Activated CD8-positive, alpha-beta memory T cell treated with anti-CD3 and anti-CD28 coated beads for 1 hour (primary cell): ENCODE data around the gene ARHGAP27.
"Not testable (repeated sequence)": the region's sequence is repeated elsewhere in the genome, so short reads cannot be mapped to it uniquely, and the experiment has no call there.

Experiments used
- DNase-seq, 2 donors: peaks; one replicate each; pipeline ENCODE4 v3.0.0-alpha.2; 2020; ENCODE audit warnings: low read depth in 1 of 2; ENCODE audit errors: extremely low read depth in 1 of 2

The ARHGAP27 gene

DNA sequence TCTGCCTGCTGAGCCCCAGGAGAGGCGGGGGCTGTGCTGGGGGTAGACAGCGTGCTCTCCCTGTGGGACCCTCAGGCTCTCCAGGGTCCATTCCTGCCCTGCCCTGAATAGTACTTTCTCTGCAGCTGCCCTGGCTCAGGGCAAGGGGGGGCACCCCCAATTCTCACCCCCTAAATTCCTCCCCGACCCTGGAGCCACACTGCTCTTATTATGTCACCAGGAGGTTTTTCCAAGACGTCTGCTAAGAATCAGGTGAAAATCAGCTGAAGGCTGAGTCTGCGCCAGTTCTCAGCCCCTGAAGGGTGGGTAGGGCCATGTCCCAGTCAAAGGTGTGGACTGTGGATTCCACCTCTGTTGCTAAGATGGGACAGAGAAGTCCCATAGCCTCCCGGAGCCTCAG, 66.0 kb downstream of the ARHGAP27 start:
- DNase-seq = no peak

DNA sequence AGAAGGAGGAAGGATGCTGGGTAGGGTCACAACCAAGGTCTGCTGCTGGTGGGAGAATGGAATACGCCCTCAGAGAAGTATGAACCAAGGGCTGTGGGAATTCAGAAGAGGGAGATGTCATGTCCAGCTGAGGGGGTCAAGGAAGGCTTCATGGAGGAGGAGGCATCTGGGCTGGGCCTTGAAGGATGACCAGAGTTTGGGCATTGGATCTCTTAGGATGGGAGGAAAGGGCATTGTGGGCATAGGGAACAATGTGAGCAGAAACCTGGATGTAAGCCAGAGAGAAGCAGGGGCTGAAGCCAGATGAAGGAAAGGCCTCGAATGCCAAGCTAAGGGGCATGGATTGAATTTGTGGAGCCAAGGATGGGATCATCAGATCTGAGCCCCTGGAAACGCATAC, 66.6 kb downstream of the ARHGAP27 start:
- DNase-seq = no peak

GRCh38 chr17:45364531-45365390, 67.9 kb downstream of the ARHGAP27 start:
- no peak for DNase-seq

DNA sequence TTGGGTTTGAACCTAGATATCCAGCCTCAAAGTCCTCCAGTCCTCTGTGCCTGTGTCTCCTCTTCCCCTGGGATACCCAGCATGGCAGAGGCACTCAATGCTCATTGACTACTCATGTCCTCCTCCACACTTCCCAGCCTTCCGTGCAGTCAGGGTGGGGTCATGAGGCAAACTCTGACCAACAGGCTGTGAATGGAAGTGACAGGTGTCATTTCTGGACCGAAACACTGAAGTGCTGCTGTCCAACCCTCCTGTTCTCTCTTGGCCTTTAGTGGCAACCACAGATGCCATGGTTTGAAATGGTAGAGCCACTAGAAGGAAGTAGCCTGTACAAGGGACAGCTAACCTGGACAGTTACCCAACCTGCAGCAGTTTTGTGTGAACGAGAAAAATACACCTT, 69.2 kb downstream of the ARHGAP27 start:
- no peak for DNase-seq

- DNase-seq = no peak
These were observed 70.7 kb downstream of the ARHGAP27 start for GRCh38 chr17:45361976-45362375.

GRCh38 chr17:45361451-45361850, 71.2 kb downstream of the ARHGAP27 start:
- no peak for DNase-seq

DNA sequence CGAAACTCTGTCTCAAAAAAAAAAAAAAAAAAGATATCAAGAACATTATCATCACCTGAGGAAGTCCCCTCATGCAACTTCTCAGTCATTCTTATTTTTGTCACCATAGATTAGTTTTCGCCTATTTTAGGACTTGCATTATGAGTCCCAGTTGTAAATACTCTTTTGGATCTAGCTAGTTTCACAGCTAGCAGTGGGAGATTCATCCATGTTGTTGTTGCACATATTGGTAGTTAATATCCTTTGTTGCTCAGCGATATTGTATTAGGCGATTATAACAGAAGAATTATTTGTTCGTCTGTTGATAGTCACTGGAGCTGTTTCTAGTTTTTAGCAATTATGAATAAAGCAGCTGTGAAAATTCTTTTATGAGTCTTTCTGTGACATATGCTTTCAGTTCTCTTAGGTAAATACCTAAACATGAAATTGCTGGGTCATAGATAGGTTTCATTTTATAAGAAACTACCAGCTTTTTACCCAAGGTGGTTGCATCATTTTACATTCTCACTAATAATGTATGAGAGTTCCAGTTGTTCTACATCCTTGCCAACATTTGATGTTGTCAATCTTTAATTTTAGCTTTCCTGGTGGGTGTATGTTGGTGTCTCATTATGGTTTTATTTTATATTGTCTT, 75.2 kb downstream of the ARHGAP27 start:
- DNase-seq = no peak

- no peak for DNase-seq
These were observed 77.6 kb downstream of the ARHGAP27 start for GRCh38 chr17:45355087-45355486.

DNA sequence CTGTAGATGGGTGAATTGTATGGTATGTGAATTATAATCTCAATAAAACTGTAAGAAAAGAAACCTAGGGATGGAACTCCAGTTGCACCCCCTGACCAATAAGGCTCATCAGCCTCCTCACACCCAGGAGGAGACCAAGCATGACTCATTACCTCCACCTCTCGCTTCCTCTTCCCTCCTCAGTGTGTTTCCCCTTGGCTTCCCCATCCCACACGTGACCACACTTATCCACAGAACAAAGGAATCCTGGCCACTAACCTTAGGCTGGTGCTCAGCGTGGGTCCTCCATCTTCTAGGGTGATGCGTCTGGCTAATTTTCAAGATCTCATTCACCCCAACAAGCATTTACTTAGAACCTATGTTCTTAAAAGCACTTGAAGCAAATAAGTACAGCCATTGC, 79.6 kb downstream of the ARHGAP27 start:
- DNase-seq = no peak

GRCh38 chr17:45351831-45352230, 80.8 kb downstream of the ARHGAP27 start:
- no peak for DNase-seq

DNA sequence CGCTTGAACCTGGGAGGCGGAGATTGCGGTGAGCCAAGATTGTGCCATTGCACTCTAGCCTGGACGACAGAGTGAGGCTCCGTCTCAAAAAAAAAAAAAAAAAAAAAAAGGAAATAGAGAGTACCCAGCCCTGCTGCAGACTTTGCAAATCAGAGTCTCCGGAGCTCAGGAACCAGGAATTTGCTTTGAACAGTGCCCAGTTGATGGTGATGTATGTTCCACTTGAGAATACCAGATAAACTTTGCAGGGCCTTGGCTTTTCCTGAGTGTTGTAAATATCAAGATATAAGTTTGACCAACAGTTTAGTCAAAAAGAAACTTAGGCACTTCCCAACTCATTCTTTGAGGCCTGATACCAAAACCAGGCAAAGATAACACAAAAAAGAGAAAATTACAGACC, 85.2 kb downstream of the ARHGAP27 start:
- DNase-seq = no peak

- no peak for DNase-seq
These were observed 86.3 kb downstream of the ARHGAP27 start for GRCh38 chr17:45346216-45347015.

DNA sequence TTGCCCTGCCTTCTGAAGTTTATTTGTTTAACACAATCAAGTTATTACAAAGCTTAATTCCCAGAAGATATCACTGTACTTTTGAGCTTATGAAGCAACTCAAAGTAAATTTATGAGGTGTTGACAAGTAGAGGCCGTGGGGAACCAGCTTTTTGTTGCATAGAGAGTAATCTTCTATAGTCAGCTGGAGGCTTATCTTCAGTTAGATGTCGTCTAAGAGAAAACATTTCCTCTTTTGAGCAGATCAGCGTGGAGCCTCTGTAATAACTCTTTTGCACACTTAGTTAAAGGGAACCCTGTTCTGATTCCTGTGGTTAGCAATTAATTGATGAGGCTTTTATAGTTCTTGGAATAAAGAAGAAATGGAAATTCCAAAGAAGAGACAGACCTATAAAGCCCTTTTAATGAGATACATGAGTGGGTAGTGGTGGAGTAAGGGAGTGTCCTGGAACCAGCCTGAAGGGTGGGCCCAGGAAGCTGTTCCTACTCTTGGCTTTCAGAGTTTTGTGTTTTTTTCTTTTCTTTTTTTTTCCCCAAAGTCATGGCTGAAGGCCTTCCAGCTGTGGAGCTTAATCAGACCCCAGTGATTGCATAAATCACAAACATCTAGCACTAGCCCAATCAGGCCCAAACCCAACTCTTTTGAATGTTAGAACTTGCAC, 87.0 kb downstream of the ARHGAP27 start:
- DNase-seq = no peak

DNA sequence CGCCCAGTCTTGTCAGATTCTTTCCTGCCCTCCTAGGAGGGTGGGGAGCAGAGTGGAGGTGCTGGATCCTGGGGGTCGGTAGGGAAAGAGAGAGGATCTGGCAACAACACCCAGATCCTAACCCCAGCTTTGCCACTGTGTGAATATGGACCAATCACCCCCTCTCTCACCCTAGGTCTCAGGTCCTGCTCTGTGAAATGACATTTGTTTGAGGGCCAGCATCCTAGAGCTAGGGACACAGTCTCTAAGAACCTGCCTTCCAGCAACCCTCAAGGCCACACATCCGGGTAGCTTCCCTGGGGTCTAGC, 87.5 kb downstream of the ARHGAP27 start:
- DNase-seq = no peak

DNA sequence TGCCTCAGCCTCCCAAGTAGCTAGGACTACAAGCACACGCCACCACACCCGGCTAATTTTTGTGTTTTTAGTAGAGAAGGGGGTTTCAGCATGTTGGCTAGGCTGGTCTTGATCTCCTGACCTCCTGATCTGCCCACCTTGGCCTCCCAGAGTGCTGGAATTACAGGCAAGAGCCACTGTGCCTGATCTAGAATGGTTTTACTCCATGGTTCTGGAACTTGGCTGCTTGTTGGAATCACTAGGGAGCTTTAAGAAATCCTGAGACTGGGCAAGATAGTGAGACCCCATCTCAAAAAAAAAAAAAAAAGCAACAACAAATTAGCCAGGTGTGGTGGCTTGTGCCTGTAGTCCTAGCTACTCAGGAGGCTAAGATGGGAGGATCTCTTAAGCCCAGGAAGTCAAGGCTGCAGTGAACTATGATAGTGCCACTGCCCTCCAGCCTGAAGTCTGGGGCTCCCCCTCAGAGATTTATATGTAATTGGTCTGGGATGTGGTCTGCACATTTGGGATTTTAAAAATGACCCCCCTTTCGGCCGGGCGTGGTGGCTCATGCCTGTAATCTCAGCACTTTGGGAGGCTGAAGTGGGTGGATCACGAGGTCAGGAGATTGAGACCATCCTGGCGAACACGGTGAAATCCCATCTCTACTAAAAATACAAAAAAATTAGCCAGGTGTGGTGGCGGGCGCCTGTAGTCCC, 88.6 kb downstream of the ARHGAP27 start:
- DNase-seq = not testable (repeated sequence)
